SK-N-DZ (cell line): ENCODE data around the gene ZBTB2.
"Not testable (repeated sequence)": the region's sequence is repeated elsewhere in the genome, so short reads cannot be mapped to it uniquely, and the experiment has no call there.

ENCODE experiments used
- DNase-seq: peaks from one replicate; pipeline ENCODE4 v3.0.0-alpha.2; 2015; ENCODE audit warnings: low spot score

Gene ZBTB2

DNA sequence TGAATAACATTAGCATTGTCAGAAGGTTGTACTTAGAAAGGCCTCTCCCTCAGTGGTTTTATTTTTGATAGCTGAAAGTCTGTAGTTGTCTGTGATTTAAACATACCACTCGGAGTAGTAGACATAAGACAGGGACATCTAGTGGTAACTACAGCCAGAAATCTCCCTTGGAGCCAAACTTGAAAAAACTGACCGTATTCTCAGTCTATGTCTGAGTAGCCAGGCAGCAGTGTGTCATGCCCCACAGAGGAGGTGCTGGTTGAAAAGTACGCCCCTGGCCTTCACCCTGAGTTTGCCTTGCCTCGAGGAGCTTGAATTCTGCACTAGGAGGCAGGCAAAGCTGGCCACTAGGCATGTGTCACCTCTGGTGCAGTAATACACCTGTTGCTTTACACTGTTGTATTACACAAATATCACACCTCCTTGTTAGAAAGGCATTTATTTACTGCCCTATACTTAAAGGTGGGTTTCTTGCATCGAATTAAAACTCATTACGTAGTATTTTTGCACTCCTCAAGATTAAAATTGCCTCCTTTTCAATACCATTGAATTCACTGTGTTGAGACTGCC, 20.8 kb downstream of the ZBTB2 start:
- DNase-seq, result no peak

GRCh38 chr6:151365233-151365632, 26.1 kb downstream of the ZBTB2 start:
- no peak for DNase-seq

GRCh38 chr6:151359486-151359885, 31.9 kb downstream of the ZBTB2 start:
- no peak for DNase-seq

DNA sequence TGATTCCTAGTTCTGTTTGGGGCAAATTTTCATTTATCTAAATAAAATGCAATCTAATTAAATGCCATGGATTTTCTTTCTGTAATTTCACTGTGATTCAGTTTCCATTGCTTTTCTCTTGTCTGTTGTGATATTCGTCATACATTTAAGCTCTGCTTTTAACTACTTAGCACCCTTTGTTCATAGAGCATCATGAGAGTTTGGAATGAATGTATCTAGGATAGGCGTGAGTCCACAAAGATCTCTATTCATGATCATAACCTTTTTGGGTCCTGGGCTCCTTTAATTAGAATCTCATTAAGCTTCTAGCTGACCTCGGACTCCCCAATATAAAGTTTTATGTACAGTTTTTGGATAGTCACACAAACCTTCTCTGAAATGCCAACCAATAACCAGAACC, 32.9 kb downstream of the ZBTB2 start:
- DNase-seq, result no peak

DNA sequence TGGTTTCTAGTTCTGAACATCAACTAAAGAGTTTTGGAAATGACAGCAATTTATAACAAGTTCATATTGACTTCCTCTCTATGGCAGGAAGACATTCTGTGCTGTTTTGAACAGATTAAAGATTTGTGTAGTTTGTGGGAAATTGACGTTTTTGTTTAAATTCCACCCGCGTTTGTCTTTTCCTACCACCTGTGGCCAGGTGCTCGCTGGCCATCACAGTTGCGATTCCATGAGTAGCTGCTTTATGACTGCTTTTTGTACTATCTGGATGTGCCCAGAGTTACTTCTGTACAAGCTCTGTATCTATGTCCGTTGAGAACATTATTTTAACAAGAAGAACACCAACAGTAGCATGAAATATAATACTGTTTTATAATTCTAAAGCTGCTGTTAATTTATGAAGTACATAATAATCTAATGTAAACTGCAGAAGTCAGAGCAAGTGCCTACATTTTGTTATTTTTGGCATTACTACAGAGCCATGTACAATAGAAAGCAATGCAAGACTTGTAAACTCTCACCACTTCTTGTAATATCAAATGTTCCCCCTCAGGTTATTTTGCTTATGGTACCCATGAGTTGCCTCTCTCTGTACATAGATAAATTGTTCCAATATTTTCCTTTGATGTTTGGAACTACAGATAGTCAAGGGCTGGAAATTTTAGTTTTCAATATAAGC, 33.5 kb downstream of the ZBTB2 start:
- no peak for DNase-seq

DNA sequence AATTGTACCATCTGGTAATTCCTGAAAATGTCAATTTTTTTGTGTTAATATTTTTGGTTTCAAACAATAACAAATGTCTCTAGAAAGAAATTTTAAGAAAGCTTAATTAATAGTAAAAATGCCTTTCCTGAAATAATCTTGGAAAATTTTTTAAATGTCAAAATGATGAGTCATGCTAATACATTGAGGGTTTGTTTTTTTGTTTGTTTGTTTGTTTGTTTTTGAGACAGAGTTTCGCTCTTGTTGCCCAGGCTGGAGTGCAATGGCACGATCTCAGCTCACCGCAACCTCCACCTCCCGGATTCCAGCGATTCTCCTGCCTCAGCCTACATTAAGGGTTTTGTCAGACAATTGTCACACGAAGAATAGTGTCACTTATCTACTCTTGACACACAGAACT, 34.4 kb downstream of the ZBTB2 start:
- not testable (repeated sequence) for DNase-seq

- no peak for DNase-seq
These were observed 37.6 kb downstream of the ZBTB2 start for GRCh38 chr6:151353795-151354194.

DNA sequence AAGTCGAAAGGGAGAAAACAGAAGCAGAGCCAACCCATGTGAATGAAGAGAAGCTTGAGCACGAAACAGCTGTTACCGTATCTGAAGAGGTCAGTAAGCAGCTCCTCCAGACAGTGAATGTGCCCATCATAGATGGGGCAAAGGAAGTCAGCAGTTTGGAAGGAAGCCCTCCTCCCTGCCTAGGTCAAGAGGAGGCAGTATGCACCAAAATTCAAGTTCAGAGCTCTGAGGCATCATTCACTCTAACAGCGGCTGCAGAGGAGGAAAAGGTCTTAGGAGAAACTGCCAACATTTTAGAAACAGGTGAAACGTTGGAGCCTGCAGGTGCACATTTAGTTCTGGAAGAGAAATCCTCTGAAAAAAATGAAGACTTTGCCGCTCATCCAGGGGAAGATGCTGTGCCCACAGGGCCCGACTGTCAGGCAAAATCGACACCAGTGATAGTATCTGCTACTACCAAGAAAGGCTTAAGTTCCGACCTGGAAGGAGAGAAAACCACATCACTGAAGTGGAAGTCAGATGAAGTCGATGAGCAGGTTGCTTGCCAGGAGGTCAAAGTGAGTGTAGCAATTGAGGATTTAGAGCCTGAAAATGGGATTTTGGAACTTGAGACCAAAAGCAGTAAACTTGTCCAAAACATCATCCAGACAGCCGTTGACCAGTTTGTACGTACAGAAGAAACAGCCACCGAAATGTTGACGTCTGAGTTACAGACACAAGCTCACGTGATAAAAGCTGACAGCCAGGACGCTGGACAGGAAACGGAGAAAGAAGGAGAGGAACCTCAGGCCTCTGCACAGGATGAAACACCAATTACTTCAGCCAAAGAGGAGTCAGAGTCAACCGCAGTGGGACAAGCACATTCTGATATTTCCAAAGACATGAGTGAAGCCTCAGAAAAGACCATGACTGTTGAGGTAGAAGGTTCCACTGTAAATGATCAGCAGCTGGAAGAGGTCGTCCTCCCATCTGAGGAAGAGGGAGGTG, 38.7 kb downstream of the ZBTB2 start:
- no peak for DNase-seq

GRCh38 chr6:151351731-151352130, 39.6 kb downstream of the ZBTB2 start:
- DNase-seq, result no peak

DNA sequence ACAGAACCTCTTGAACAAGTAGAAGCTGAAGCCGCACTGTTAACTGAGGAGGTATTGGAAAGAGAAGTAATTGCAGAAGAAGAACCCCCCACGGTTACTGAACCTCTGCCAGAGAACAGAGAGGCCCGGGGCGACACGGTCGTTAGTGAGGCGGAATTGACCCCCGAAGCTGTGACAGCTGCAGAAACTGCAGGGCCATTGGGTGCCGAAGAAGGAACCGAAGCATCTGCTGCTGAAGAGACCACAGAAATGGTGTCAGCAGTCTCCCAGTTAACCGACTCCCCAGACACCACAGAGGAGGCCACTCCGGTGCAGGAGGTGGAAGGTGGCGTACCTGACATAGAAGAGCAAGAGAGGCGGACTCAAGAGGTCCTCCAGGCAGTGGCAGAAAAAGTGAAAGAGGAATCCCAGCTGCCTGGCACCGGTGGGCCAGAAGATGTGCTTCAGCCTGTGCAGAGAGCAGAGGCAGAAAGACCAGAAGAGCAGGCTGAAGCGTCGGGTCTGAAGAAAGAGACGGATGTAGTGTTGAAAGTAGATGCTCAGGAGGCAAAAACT, 40.1 kb downstream of the ZBTB2 start:
- DNase-seq, result no peak

DNA sequence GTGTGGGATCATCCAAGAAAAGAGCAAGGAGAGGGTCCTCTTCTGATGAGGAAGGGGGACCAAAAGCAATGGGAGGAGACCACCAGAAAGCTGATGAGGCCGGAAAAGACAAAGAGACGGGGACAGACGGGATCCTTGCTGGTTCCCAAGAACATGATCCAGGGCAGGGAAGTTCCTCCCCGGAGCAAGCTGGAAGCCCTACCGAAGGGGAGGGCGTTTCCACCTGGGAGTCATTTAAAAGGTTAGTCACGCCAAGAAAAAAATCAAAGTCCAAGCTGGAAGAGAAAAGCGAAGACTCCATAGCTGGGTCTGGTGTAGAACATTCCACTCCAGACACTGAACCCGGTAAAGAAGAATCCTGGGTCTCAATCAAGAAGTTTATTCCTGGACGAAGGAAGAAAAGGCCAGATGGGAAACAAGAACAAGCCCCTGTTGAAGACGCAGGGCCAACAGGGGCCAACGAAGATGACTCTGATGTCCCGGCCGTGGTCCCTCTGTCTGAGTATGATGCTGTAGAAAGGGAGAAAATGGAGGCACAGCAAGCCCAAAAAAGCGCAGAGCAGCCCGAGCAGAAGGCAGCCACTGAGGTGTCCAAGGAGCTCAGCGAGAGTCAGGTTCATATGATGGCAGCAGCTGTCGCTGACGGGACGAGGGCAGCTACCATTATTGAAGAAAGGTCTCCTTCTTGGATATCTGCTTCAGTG, 40.8 kb downstream of the ZBTB2 start:
- DNase-seq, result no peak

DNA sequence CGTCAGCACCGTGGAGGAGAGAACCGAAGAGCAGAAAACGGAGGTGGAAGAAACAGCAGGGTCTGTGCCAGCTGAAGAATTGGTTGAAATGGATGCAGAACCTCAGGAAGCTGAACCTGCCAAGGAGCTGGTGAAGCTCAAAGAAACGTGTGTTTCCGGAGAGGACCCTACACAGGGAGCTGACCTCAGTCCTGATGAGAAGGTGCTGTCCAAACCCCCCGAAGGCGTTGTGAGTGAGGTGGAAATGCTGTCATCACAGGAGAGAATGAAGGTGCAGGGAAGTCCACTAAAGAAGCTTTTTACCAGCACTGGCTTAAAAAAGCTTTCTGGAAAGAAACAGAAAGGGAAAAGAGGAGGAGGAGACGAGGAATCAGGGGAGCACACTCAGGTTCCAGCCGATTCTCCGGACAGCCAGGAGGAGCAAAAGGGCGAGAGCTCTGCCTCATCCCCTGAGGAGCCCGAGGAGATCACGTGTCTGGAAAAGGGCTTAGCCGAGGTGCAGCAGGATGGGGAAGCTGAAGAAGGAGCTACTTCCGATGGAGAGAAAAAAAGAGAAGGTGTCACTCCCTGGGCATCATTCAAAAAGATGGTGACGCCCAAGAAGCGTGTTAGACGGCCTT, 41.6 kb downstream of the ZBTB2 start:
- DNase-seq, result no peak

GRCh38 chr6:151342750-151343149, 48.6 kb downstream of the ZBTB2 start:
- DNase-seq, result not testable (repeated sequence)

DNA sequence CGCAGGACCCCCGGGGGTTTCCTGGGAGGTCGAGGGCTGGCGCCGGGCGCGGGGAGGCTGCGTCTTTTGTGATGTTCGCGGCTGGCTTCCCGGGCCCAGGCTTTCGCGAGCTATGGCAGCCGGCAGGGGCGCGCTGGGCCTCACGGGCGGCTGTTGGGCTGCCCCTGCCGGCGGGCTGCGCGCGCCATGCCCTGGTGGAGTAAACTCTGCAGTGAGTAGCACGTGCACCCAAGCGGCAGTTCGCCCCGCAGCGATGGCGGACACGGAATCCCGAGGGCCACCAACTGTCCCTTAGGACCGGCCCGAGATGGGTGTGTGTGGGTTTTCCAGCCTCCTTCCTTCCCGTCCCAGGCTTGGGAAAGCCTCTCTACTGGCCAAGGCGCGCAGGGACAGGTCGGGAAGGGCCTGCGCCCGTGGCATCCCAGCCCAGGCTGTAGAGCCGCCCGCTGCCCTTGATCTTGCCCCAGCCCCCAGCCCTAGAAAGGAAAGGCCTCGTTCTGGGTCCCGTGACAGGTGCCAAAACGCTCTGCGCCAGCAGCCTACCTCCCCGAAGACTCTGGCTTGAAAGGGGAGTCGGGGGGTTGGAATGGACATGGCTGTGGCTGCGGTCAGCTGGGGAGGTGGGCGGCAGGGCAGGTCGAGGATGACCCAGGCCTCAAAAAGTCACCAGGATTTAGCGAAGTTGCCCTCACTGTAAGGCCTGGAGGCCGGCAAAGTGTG, 49.7 kb downstream of the ZBTB2 start:
- DNase-seq, result no peak

- DNase-seq, result no peak
These were observed 51.0 kb downstream of the ZBTB2 start for GRCh38 chr6:151340219-151340978.

DNA sequence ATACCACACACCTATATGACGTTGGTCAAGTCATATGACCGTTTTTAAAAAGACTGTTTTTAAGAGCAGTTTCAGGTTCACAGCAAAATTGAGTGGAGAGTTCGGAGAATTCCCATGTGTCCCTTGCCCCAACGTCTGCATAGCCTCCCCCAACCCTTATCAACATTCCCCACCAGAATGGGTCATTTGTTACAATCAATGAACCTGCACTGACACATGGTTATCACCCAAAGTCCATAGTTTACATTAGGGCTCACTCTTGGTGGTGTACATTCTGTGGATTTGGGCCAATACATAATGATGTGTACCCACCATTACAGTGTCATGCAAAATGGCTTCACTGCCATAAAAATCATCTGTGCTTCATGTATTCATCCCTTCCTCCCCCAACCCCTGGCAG, 52.0 kb downstream of the ZBTB2 start:
- no peak for DNase-seq

DNA sequence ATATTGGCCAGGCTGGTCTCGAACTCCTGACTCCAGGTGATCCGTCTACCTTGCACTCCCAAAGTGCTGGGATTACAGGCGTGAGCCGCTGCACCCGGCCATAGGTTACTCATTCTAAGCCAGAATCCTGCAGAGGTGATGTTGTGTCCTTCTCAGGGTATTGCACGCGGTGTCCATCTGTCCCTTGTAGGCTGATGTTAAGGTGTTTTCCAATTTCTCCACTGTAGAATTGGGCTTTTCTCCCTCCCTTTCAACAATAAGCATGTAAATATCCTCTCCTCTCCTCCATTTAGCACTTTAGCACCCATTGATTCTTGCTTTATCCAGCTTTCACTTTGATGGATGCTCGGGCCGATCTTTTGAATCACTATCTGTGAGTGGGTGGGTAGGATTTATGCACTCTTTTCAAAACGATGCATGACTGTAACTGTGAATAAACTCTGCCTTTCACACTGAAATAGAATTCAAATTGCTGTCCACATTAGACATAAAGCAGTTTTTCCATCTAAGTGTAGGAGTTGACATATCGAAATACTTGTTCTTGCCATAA, 52.6 kb downstream of the ZBTB2 start:
- no peak for DNase-seq

DNA sequence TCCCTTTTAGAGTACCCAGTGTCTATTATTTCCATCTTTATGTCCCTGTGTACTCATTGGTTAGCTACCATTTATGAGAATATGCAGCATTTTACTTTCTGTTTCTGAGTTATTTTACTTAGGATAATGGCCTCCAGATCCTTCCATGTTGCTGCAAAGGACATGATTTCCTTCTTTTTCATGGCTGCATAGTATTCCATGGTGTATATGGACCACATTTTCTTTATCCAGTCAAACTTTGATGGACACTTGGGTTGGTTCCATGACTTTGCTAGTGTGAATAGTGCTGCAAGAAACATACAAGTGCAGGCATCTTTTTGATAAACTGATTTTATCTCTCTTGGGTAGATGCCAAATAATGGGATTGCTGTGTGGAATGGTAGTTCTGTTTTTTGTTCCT, 55.4 kb downstream of the ZBTB2 start:
- DNase-seq, result no peak

DNA sequence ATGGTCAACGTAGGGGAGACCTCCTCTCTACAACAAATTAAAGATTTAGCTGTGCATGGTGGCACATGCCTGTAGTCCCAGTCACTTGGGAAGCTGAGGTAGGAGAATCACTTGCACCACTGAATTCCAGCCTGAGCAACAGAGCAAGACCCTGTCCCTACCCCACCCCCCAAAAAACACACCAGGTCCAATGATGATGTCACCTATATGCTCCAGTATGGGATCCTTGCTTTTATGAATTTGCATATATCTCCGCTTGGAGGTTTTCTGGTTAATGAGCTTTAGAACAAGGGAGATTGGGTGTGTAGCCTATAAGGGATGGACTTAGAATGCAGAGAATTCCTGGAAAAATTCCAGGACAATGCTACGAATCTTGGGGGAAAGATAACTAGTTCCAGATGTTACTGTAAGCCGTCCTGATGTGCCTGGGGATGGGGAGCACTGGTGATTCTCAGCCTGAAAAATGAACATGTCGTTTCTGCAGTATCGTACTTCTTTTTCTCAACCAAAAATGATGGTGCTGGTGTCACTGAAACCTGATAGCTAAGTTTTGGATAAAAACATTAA, 61.1 kb downstream of the ZBTB2 start:
- DNase-seq, result peak; percentile 12
